RCC 7860 (cell line): Measurements from ENCODE around the gene SLC34A3.
"Not testable (repeated sequence)": the region's sequence is repeated elsewhere in the genome, so short reads cannot be mapped to it uniquely, and the experiment has no call there.

Experiments used
- DNase-seq: peaks from one replicate; pipeline ENCODE4 v3.0.0-alpha.2; 2015; ENCODE audit warnings: low spot score
- FAIRE-seq: peaks from 2 replicates; lab custom pipeline; 2012; peaks lifted over from hg19 to GRCh38; lab: Jason Lieb, UNC

SLC34A3 gene

GRCh38 chr9:137241490-137242268, 11.0 kb downstream of the SLC34A3 start:
- no peak for FAIRE-seq
- DNase-seq, result no peak

- DNase-seq (no peak), FAIRE-seq (no peak)
Observed at GRCh38 chr9:137242269-137243203, 11.8 kb downstream of the SLC34A3 start.

GRCh38 chr9:137243266-137243625, 12.5 kb downstream of the SLC34A3 start:
- FAIRE-seq, DNase-seq: not testable (repeated sequence)

GRCh38 chr9:137243626-137244485, 13.2 kb downstream of the SLC34A3 start:
- DNase-seq (peak; percentile 16), FAIRE-seq (no peak)

- FAIRE-seq, result no peak
Observed at GRCh38 chr9:137244486-137245449, 14.1 kb downstream of the SLC34A3 start.

GRCh38 chr9:137245450-137246421, 15.0 kb downstream of the SLC34A3 start:
- FAIRE-seq (no peak), DNase-seq (no peak)

More at GRCh38 chr9:137244486-137245449, 14.1 kb downstream of the SLC34A3 start:
- no peak for DNase-seq

- FAIRE-seq (no peak), DNase-seq (no peak)
Observed at GRCh38 chr9:137247135-137247915, 16.6 kb downstream of the SLC34A3 start.

- DNase-seq (no peak), FAIRE-seq (no peak)
Observed at GRCh38 chr9:137247916-137248175, 17.1 kb downstream of the SLC34A3 start.

GRCh38 chr9:137250329-137251193, 19.9 kb downstream of the SLC34A3 start:
- DNase-seq, result no peak
- FAIRE-seq, result no peak

- DNase-seq, result no peak
- no peak for FAIRE-seq
Observed at GRCh38 chr9:137251194-137251461, 20.4 kb downstream of the SLC34A3 start, which contains the start of gene STPG3. TSS of gene STPG3 (plus strand) at chr9:137251286. CDS start at chr9:137251287, 1 bp downstream.

- DNase-seq (no peak), FAIRE-seq (no peak)
Observed at GRCh38 chr9:137251490-137252268, 21.0 kb downstream of the SLC34A3 start.

GRCh38 chr9:137252555-137253506, 22.1 kb downstream of the SLC34A3 start:
- DNase-seq (no peak), FAIRE-seq (no peak)

- DNase-seq (peak; percentile 9), FAIRE-seq (no peak)
Observed at GRCh38 chr9:137253717-137254623, 23.3 kb downstream of the SLC34A3 start.
